GM19043 (cell line): ENCODE measurements around the gene RORB.
"Not testable (repeated sequence)": the region's sequence is repeated elsewhere in the genome, so short reads cannot be mapped to it uniquely, and the experiment has no call there.

Experiments used
- ATAC-seq: cut with Tn5 transposase; IDR thresholded peaks from one replicate; pipeline ENCODE4 v1.9.1; 2021; ENCODE audit warnings: low read depth; ENCODE audit not compliant: unreplicated experiment

The RORB gene

GRCh38 chr9:74512416-74512815 is 15.3 kb downstream of the RORB start:
- no peak for ATAC-seq

DNA sequence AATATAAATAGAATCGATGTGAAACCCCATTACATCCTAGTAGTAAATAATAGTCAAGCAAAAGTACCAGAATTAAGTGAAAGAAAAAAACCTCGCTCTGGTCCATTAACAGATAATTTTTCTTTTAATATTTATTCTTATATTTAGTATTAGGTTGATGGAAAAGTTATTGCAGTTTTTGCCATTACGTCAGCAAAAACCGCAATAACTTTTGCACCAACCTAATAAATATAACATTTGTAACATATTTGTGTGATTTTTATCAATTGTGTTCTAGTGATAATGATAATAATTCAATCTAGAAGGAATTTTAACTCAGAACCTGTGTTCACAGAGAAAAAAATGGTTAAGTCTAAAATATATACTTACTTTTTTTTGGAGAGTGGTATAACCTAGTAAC is 16.1 kb downstream of the RORB start:
- no peak for ATAC-seq

DNA sequence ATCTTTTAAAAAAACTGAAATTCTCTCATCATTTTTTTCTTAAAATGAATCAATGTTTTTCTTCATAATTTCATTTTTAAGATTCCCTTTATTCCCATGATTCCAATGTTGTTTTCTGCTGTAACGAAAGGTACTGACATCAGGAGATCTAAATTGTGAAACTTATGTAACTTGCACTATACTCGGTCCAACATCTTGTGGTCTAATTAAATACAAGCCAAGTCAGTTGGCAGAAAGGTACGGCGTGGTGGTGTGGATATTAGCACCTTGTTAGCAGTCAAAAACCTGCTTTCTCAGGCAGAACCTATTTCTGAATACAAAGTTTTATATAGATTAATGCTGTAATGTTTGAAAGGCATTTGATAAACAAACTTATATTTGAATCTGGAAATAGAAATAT is 20.1 kb downstream of the RORB start:
- ATAC-seq, result no peak

- ATAC-seq, result no peak
Measured at GRCh38 chr9:74519419-74519818, 22.3 kb downstream of the RORB start.

DNA sequence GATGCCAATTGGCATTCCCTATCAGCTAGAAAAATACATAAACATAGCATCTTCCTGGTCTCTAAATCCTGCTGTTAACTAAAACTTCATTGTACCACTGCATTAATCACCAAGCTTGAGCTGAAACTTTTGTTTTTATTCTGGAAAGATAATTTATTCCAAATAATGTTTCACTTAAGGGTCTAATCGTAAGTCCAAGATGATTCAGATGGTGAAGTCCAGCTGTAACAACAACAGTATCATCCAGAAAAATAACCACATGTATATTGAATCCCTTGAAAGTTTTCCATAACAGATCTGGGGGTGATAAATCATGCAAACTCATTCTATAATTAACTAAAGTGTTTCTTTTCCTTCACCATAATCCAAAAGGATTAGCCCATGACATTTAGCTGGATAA is 23.9 kb downstream of the RORB start:
- ATAC-seq, result no peak

- no peak for ATAC-seq
Measured at GRCh38 chr9:74524289-74524688, 27.2 kb downstream of the RORB start.

DNA sequence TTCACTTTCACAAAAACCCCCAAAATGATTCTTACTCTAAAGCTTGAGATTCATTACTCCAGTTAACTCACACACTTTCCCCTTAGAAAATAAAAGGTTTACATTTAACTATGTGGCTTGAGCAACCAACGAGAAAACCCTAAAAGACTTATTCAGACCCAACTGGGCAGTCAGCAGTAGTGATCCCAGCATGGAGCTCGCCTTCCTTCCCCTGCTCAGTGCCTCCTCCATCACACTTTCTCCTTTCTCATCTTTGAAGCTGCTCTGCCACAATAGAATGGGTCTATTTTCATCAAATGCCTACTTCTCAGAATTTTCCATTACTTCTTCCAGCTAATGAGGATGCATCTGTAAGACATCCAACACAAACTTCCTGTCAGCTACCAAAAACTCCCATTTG is 29.1 kb downstream of the RORB start:
- ATAC-seq, result no peak

- ATAC-seq, result no peak
Measured at GRCh38 chr9:74527718-74528117, 30.6 kb downstream of the RORB start.

- ATAC-seq, result no peak
Measured at GRCh38 chr9:74528207-74528606, 31.1 kb downstream of the RORB start.

GRCh38 chr9:74530458-74530857 is 33.3 kb downstream of the RORB start:
- ATAC-seq, result not testable (repeated sequence)

GRCh38 chr9:74533253-74533652 is 36.1 kb downstream of the RORB start:
- ATAC-seq, result no peak

GRCh38 chr9:74534841-74535240 is 37.7 kb downstream of the RORB start:
- ATAC-seq, result no peak

DNA sequence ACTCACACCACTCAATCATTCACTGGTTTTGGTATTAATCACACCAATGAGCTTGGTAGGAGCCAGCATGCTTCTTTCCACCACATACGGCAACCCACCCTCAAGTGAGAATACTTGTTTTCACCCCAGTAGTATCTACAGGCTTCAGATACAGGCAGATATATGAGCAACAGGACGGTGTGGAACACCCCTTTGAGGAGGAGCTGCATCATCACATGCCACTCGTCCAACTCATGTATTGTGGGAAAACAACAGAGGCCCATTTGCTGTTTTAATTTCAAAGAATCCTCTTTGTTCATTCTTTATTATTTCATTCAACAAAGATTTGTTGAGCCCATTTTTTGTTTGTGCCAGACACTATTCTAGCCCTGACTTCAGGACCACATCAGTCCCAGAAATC is 46.0 kb downstream of the RORB start:
- no peak for ATAC-seq

DNA sequence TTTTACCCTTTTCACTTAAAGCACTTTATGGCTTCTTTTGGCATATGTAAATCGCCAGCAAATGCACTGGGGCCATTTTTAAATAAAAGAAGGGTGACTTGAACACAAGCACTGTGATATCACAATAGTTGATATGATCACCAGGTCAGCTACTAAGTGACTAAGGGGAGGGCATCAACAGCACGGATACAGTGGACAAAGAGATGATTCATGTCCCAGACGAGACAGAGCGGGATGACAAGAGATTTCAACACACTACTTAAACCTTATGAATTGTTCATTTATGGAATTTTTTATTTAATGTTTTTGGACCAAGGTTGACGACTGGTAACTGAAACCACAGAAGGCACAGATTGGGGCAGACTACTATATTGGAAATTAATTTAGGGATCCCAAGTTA is 54.1 kb downstream of the RORB start:
- ATAC-seq, result no peak

DNA sequence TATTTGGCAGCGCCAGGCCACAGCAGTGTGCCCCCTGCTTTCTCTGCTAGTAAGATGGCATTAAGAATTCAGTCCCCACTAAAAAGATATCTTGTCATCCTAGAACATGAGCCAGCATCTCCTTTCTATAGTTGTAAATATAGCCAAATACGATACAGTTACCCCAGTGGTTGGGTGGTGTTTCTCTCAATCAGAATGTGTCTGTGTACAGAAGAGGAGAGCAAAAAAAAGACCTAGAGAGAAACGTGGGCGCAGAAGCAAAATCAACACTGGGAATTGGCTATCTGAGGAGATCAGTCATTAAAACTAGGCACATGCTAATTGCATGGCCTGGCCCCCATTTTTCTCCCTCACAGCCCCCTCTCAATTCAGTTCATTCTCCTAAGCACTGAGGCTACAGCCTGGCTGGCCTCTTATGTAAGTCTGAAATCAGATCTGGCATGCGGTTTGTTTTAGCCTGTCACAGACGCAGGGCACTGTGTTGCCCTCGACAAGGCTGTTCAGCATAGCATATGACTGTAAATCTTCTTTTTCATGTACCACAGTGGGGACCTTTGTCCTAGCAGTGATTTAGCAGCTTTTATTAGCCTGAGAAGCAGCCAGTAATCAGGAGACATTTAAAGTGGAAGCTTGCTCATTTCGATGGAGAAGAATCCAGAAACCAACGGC is 57.8 kb downstream of the RORB start:
- ATAC-seq, result no peak

GRCh38 chr9:74555565-74555964 is 58.4 kb downstream of the RORB start:
- ATAC-seq, result no peak

DNA sequence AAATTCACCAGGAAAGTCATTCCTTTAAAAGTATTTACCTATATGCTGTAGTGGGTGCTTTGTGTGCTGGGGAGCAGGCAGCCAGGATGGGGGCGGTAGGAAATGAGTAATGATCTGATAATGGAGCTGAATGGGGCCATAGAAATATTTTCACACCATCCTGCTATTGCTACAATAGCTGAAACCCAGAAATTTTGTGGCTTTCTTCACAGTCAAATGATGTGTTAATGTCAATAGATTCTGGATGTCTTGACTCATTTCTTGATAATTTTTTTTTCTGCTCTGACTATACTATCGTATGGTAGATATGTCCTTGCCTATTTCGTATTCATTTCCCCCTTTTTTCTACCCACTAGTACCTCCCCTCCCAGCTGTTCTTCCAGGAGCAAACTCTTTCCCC is 59.5 kb downstream of the RORB start:
- ATAC-seq, result peak; percentile 70

- no peak for ATAC-seq
Measured at GRCh38 chr9:74557571-74557970, 60.4 kb downstream of the RORB start.

GRCh38 chr9:74562611-74563010 is 65.5 kb downstream of the RORB start:
- ATAC-seq, result no peak

DNA sequence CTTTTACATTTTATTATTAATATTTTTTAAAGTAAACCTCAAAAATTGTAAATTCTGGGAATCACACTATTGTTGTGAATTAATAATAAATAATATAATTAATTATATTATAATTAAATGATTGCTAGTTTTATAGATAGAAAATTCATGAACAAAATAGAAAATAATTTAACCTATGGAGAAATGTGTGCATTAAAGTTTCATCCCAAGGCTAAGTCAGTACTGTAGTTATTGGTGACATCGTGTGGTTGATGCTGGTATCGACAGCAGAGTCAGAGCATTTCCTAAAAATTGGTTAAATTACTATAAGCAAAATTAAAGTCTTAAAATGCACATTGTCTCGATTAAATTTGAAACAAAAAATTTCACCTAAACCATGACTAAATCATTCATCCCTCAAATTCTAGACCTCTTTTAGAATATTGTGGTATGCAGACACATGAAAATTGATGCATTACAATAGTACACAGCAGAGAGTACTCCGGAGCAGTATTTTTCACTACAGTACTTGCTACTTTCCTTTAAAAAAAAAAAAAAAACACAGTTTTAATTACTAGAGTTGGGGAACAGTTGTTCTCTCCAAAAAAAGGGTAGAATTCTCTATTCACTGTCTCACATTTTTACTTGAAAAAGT is 73.9 kb downstream of the RORB start:
- no peak for ATAC-seq

DNA sequence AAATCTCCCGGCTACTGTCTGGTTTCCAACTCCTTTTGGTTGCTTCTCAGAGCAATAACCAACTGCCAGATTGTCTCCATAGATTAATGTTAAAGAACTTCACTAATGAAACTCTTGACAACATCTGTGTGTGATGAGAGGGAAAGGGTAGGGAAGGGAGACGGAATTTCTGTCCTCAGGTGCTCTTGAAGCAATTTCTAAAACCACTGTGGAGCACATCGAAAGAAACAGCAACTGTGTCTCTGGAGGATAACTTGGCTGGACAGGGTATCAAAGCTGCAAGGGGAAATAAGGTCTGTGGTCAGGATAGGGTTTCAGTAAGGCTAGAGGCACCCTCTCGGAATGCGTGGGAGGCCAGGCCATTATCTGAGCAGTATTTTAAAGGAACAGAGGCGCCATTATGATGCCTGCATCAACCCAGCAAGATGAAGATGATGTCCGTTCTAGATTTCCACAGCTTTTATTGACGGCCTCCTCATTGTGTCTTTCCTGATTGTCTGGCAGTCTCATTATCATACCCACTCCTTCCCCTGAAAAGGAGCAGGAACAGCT is 76.6 kb downstream of the RORB start:
- no peak for ATAC-seq

DNA sequence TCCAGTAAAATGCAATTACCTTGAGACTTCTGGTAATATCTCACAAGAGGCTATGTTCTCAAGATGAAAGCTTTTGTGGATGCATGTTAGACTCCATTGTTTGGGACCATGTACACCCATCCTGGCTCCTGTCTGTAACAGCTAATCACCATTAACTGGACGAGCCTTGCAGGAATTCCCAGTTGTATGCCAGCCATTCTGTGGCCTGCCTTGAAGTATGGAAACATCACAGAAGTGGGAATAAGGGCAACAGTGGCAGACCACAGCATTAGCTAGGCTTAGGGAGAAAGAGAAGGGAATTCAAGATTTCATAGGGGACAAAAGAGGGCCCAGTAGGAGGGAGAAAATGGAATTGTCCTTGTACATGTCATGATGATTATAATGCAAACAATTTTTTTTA is 79.0 kb downstream of the RORB start:
- ATAC-seq, result no peak
